HG02623 (cell line): ENCODE measurements around the gene SMIM44.
"Not testable (repeated sequence)": the region's sequence is repeated elsewhere in the genome, so short reads cannot be mapped to it uniquely, and the experiment has no call there.

Experiments used
- ATAC-seq: cut with Tn5 transposase; IDR thresholded peaks from one replicate; pipeline ENCODE4 v1.9.1; 2021; ENCODE audit warnings: moderate library complexity; ENCODE audit not compliant: unreplicated experiment

Gene SMIM44

GRCh38 chr19:3483226-3483628 lies at the start of gene SMIM44:
TSS of gene SMIM44 (minus strand) at chr19:3483441. CDS start at chr19:3483403, 38 bp downstream.
- no peak for ATAC-seq

GRCh38 chr19:3533033-3533432 lies 49.8 kb upstream of the SMIM44 start:
- ATAC-seq: no peak

- no peak for ATAC-seq
Observed at GRCh38 chr19:3532154-3532786, 49.0 kb upstream of the SMIM44 start.

GRCh38 chr19:3531716-3532115 lies 48.5 kb upstream of the SMIM44 start:
- no peak for ATAC-seq

GRCh38 chr19:3530389-3530788 lies 47.1 kb upstream of the SMIM44 start:
- ATAC-seq: no peak

GRCh38 chr19:3529299-3529698 lies 46.1 kb upstream of the SMIM44 start:
- not testable (repeated sequence) for ATAC-seq

GRCh38 chr19:3528539-3529211 lies 45.4 kb upstream of the SMIM44 start:
- no peak for ATAC-seq

- ATAC-seq: no peak
Observed at GRCh38 chr19:3528080-3528479, 44.8 kb upstream of the SMIM44 start.

- no peak for ATAC-seq
Observed at GRCh38 chr19:3527238-3527910, 44.1 kb upstream of the SMIM44 start.

GRCh38 chr19:3526507-3527237 lies 43.4 kb upstream of the SMIM44 start:
- no peak for ATAC-seq

- ATAC-seq: no peak
Observed at GRCh38 chr19:3524904-3525451, 41.7 kb upstream of the SMIM44 start.

- ATAC-seq: no peak
Observed at GRCh38 chr19:3524078-3524842, 41.0 kb upstream of the SMIM44 start.

GRCh38 chr19:3523361-3524077 lies 40.3 kb upstream of the SMIM44 start:
- no peak for ATAC-seq

GRCh38 chr19:3522421-3523360 lies 39.5 kb upstream of the SMIM44 start:
- ATAC-seq: no peak

GRCh38 chr19:3521104-3521445 lies 37.8 kb upstream of the SMIM44 start:
- ATAC-seq: no peak

- ATAC-seq: no peak
Observed at GRCh38 chr19:3520166-3521103, 37.2 kb upstream of the SMIM44 start.

- no peak for ATAC-seq
Observed at GRCh38 chr19:3519126-3519525, 35.9 kb upstream of the SMIM44 start.

- no peak for ATAC-seq
Observed at GRCh38 chr19:3518659-3519058, 35.4 kb upstream of the SMIM44 start.
